Measurements from ENCODE around the gene DMXL2.

DMXL2 gene

GRCh38 chr15:51621936-51622603 lies 501 bp downstream of the DMXL2 start:
- no peaks in the 10 kb centered on the region for H3K79me2 ChIP-seq (ENCODE audit: insufficient read depth, low read length)
- peak overlapping the region; percentile 92 for H2AFZ ChIP-seq (ENCODE audit: low read depth, low read length, severe bottlenecking)
- 0 out of 2 replicates have a peak, but pooled peaks cover 3% of the 10 kb centered on the region for H4K20me1 ChIP-seq (ENCODE audit: low read depth, low read length)
- no peak overlapping the region for H3K27ac ChIP-seq (ENCODE audit: low read depth, low read length)
- H3K4me3 ChIP-seq (ENCODE audit: insufficient read depth, low read length, poor library complexity, severe bottlenecking) = peak overlapping the region; percentile 68
- H3K27me3 ChIP-seq (ENCODE audit: low read length) = no peaks in the 10 kb centered on the region
- no peaks in the 10 kb centered on the region for H3K9me3 ChIP-seq (ENCODE audit: insufficient read depth, low read length)
- H3K9ac ChIP-seq (ENCODE audit: low read length) = peak overlapping the region; percentile 66
- peak overlapping the region; percentile 68 for H3K4me2 ChIP-seq (ENCODE audit: low read depth, low read length, poor library complexity, severe bottlenecking)
- peaks cover 8% of the 10 kb centered on the region; the same call in 1 of the 2 replicates for H3F3A ChIP-seq (ENCODE audit: insufficient read depth)
- TF ChIP-seq EZH2phosphoT487 (conservative IDR thresholded peaks at IDR 0.05; ENCODE audit: low read length) = no peak
- TF ChIP-seq CTCF (IDR thresholded peaks at IDR 0.05; ENCODE audit: insufficient read depth, low read length, poor library complexity, severe bottlenecking) = no peak
- no peaks in the 10 kb centered on the region for H3K36me3 ChIP-seq (ENCODE audit: low read length)
- H3K9me2 ChIP-seq (replicated peaks; ENCODE audit: insufficient read depth, low read length) = no peaks in the 10 kb centered on the region

- Histone ChIP-seq H3K36me3 (ENCODE audit: low read length) (no peaks in the 10 kb centered on the region), H3K27ac (ENCODE audit: low read depth, low read length) (no peak overlapping the region), H2AFZ (ENCODE audit: low read depth, low read length, severe bottlenecking) (peak overlapping the region; percentile 92), H3F3A (ENCODE audit: insufficient read depth) (peaks cover 8% of the 10 kb centered on the region; the same call in 1 of the 2 replicates), H3K27me3 (ENCODE audit: low read length) (no peaks in the 10 kb centered on the region), H4K20me1 (ENCODE audit: low read depth, low read length) (0 out of 2 replicates have a peak, but pooled peaks cover 3% of the 10 kb centered on the region), H3K79me2 (ENCODE audit: insufficient read depth, low read length) (no peaks in the 10 kb centered on the region), H3K9me3 (ENCODE audit: insufficient read depth, low read length) (no peaks in the 10 kb centered on the region), H3K4me3 (ENCODE audit: insufficient read depth, low read length, poor library complexity, severe bottlenecking) (no peak overlapping the region), H3K9me2 (replicated peaks; ENCODE audit: insufficient read depth, low read length) (no peaks in the 10 kb centered on the region), H3K4me2 (ENCODE audit: low read depth, low read length, poor library complexity, severe bottlenecking) (peak overlapping the region; percentile 68), H3K9ac (ENCODE audit: low read length) (peak overlapping the region; percentile 66; the same call in 1 of the 2 replicates)
- TF ChIP-seq CTCF (IDR thresholded peaks at IDR 0.05; ENCODE audit: insufficient read depth, low read length, poor library complexity, severe bottlenecking) = no peak
- no peak for TF ChIP-seq EZH2phosphoT487 (conservative IDR thresholded peaks at IDR 0.05; ENCODE audit: low read length)
Measured at GRCh38 chr15:51621155-51621765, 1.3 kb downstream of the DMXL2 start.

GRCh38 chr15:51620641-51621040 lies 1.9 kb downstream of the DMXL2 start:
- Histone ChIP-seq H3K27ac (ENCODE audit: low read depth, low read length) (no peak overlapping the region), H3F3A (ENCODE audit: insufficient read depth) (peaks cover 8% of the 10 kb centered on the region; the same call in 1 of the 2 replicates), H3K4me3 (ENCODE audit: insufficient read depth, low read length, poor library complexity, severe bottlenecking) (no peak overlapping the region), H2AFZ (ENCODE audit: low read depth, low read length, severe bottlenecking) (no peak overlapping the region), H3K4me2 (ENCODE audit: low read depth, low read length, poor library complexity, severe bottlenecking) (peak overlapping the region; percentile 68), H3K9ac (ENCODE audit: low read length) (no peak overlapping the region), H3K36me3 (ENCODE audit: low read length) (no peaks in the 10 kb centered on the region), H3K9me3 (ENCODE audit: insufficient read depth, low read length) (no peaks in the 10 kb centered on the region), H3K27me3 (ENCODE audit: low read length) (no peaks in the 10 kb centered on the region), H4K20me1 (ENCODE audit: low read depth, low read length) (0 out of 2 replicates have a peak, but pooled peaks cover 3% of the 10 kb centered on the region), H3K79me2 (ENCODE audit: insufficient read depth, low read length) (no peaks in the 10 kb centered on the region), H3K9me2 (replicated peaks; ENCODE audit: insufficient read depth, low read length) (no peaks in the 10 kb centered on the region)
- TF ChIP-seq CTCF (IDR thresholded peaks at IDR 0.05; ENCODE audit: insufficient read depth, low read length, poor library complexity, severe bottlenecking) (no peak), EZH2phosphoT487 (conservative IDR thresholded peaks at IDR 0.05; ENCODE audit: low read length) (no peak)

Data from SU-DHL-6 (cell line).